Measurements from ENCODE around the gene GFM2. TPM values are rescaled to one million over a fixed set of nuclear protein-coding genes. Genes with fewer than 3 reads are reported as not detected.

The GFM2 gene
- total and polyA plus RNA-seq, 2 of the 13 experiments (the other 11 are each of a cell fraction or from before 2014, with no cell fraction given) = 22.0 to 41.6 TPM

DNA sequence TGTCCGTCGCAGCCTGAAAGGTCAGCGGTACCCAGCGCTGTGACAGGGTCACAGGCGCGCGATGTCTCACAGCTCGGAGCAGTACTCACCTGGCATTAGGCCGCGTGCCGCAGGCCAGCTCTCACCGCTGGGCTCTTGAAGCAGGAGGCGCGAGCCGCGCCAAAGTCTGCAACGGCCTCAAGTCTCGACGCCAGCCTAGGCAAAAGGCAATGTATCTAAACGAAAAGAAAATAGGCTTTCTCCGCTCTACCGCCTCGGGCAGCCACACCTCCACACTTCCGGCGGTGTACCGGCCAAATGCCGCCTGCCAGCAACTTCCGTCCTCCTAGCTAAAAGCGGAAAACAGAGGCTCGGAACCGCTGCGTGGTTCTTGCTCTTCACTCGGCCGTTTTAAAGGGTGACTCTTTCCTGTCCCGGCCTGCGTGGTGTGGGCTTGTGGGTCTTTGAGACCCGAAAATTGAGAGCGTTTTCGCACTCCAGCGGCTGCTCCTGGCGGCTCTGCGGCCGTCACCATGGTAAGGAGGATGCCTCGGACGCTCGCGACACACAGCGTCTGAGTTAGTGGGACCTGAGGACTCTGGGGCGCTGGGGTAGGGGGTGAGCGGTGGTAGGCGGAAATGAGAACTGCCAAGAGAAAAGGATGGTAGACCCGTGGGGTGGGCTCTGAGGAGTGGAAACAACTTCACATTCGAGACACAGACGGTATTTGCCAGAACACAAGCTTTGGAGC lies at the start of gene GFM2, which contains the start of gene NSA2 (continued):
- TF ChIP-seq, protein P1, sequence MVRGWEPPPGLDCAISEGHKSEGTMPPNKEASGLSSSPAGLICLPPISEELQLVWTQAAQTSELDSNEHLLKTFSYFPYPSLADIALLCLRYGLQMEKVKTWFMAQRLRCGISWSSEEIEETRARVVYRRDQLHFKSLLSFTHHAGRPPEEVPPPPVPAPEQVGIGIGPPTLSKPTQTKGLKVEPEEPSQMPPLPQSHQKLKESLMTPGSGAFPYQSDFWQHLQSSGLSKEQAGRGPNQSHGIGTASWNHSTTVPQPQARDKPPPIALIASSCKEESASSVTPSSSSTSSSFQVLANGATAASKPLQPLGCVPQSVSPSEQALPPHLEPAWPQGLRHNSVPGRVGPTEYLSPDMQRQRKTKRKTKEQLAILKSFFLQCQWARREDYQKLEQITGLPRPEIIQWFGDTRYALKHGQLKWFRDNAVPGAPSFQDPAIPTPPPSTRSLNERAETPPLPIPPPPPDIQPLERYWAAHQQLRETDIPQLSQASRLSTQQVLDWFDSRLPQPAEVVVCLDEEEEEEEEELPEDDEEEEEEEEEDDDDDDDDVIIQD (CRISPR knock-in tag; IDR thresholded peaks at IDR 0.05; ENCODE audit: low read depth) = peak; percentile 30; the same call in 1 of the 2 replicates
- TF ChIP-seq SCMH1 (CRISPR knock-in tag; IDR thresholded peaks at IDR 0.05; ENCODE audit: borderline replicate concordance) (no peak), STAT5B (CRISPR knock-in tag; IDR thresholded peaks at IDR 0.05) (no peak), MZF1 (CRISPR knock-in tag; IDR thresholded peaks at IDR 0.05; ENCODE audit: borderline replicate concordance) (no peak; the same call in 1 of the 2 replicates)
- TF ChIP-seq, protein P2, sequence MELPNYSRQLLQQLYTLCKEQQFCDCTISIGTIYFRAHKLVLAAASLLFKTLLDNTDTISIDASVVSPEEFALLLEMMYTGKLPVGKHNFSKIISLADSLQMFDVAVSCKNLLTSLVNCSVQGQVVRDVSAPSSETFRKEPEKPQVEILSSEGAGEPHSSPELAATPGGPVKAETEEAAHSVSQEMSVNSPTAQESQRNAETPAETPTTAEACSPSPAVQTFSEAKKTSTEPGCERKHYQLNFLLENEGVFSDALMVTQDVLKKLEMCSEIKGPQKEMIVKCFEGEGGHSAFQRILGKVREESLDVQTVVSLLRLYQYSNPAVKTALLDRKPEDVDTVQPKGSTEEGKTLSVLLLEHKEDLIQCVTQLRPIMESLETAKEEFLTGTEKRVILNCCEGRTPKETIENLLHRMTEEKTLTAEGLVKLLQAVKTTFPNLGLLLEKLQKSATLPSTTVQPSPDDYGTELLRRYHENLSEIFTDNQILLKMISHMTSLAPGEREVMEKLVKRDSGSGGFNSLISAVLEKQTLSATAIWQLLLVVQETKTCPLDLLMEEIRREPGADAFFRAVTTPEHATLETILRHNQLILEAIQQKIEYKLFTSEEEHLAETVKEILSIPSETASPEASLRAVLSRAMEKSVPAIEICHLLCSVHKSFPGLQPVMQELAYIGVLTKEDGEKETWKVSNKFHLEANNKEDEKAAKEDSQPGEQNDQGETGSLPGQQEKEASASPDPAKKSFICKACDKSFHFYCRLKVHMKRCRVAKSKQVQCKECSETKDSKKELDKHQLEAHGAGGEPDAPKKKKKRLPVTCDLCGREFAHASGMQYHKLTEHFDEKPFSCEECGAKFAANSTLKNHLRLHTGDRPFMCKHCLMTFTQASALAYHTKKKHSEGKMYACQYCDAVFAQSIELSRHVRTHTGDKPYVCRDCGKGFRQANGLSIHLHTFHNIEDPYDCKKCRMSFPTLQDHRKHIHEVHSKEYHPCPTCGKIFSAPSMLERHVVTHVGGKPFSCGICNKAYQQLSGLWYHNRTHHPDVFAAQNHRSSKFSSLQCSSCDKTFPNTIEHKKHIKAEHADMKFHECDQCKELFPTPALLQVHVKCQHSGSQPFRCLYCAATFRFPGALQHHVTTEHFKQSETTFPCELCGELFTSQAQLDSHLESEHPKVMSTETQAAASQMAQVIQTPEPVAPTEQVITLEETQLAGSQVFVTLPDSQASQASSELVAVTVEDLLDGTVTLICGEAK (IDR thresholded peaks at IDR 0.05) = peak; percentile 98
- TF ChIP-seq, protein P2 (CRISPR knock-in tag; IDR thresholded peaks at IDR 0.05) = peak; percentile 77
- TF ChIP-seq, protein P3, sequence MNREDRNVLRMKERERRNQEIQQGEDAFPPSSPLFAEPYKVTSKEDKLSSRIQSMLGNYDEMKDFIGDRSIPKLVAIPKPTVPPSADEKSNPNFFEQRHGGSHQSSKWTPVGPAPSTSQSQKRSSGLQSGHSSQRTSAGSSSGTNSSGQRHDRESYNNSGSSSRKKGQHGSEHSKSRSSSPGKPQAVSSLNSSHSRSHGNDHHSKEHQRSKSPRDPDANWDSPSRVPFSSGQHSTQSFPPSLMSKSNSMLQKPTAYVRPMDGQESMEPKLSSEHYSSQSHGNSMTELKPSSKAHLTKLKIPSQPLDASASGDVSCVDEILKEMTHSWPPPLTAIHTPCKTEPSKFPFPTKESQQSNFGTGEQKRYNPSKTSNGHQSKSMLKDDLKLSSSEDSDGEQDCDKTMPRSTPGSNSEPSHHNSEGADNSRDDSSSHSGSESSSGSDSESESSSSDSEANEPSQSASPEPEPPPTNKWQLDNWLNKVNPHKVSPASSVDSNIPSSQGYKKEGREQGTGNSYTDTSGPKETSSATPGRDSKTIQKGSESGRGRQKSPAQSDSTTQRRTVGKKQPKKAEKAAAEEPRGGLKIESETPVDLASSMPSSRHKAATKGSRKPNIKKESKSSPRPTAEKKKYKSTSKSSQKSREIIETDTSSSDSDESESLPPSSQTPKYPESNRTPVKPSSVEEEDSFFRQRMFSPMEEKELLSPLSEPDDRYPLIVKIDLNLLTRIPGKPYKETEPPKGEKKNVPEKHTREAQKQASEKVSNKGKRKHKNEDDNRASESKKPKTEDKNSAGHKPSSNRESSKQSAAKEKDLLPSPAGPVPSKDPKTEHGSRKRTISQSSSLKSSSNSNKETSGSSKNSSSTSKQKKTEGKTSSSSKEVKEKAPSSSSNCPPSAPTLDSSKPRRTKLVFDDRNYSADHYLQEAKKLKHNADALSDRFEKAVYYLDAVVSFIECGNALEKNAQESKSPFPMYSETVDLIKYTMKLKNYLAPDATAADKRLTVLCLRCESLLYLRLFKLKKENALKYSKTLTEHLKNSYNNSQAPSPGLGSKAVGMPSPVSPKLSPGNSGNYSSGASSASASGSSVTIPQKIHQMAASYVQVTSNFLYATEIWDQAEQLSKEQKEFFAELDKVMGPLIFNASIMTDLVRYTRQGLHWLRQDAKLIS (CRISPR knock-in tag; IDR thresholded peaks at IDR 0.05) = no peak
- TF ChIP-seq, protein P4, sequence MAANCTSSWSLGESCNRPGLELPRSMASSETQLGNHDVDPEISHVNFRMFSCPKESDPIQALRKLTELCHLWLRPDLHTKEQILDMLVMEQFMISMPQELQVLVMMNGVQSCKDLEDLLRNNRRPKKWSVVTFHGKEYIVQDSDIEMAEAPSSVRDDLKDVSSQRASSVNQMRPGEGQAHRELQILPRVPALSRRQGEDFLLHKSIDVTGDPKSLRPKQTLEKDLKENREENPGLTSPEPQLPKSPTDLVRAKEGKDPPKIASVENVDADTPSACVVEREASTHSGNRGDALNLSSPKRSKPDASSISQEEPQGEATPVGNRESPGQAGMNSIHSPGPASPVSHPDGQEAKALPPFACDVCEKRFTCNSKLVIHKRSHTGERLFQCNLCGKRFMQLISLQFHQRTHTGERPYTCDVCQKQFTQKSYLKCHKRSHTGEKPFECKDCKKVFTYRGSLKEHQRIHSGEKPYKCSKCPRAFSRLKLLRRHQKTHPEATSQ (CRISPR knock-in tag; IDR thresholded peaks at IDR 0.05; ENCODE audit: borderline replicate concordance) = peak; percentile 95
- TF ChIP-seq, protein P5, sequence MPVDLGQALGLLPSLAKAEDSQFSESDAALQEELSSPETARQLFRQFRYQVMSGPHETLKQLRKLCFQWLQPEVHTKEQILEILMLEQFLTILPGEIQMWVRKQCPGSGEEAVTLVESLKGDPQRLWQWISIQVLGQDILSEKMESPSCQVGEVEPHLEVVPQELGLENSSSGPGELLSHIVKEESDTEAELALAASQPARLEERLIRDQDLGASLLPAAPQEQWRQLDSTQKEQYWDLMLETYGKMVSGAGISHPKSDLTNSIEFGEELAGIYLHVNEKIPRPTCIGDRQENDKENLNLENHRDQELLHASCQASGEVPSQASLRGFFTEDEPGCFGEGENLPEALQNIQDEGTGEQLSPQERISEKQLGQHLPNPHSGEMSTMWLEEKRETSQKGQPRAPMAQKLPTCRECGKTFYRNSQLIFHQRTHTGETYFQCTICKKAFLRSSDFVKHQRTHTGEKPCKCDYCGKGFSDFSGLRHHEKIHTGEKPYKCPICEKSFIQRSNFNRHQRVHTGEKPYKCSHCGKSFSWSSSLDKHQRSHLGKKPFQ (CRISPR knock-in tag; IDR thresholded peaks at IDR 0.05; ENCODE audit: insufficient replicate concordance) = no peak
